Measurements from ENCODE around the gene LAMC1.

DNA sequence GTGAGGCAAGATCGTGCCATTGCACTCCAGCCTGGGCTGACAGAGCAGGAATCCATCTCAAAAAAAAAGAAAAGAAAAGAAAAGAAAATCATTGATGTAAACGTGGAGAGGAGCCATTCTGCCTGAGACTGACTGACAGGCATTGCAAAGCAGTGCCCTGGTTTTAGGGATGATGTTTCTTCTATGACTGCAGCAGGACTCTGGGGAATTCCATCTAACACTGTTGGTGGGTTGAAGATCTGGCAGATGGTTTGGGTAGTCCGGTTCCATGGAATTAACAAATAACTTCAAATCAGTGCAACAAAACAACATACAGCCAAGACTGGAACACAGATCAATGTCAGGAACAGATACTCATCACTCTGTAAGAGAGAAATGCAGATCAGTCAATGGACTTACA is 145.1 kb downstream of the LAMC1 start:
- TF ChIP-seq CTCF (conservative IDR thresholded peaks at IDR 0.05; ENCODE audit: low read depth, low read length) (no peak), EZH2 (IDR thresholded peaks at IDR 0.05; ENCODE audit: borderline replicate concordance, low read depth, low read length, poor library complexity, severe bottlenecking) (no peak)

Data from A673 (cell line).